ENCODE results near the gene ZNF212. TPM values are rescaled to one million over a fixed set of nuclear protein-coding genes. Genes with fewer than 3 reads are reported as not detected.
"Not testable (repeated sequence)": the region's sequence is repeated elsewhere in the genome, so short reads cannot be mapped to it uniquely, and the experiment has no call there.

ZNF212 gene
- total RNA-seq, 1 donor from 2014 or later = 5.2 TPM

DNA sequence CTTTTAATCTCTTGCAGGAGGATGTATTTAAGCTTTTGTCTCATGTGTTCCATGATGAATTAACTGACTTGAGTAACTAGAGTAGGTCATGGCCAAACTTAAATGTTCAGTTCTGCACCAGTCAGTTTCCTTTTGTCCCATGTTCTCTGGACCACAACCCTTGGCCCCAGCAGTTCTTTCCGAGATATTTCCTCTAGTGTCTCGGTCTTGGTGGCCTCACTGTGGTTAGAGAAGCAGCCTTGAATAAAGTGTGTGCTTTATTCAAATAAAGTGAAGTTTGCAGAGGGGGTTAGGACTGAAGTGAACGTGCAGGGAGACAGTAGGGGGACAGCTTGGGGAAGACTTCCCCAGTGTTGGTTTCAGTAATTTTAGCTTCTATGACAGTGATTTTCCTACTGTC is 9.3 kb downstream of the ZNF212 start:
- no peak for DNase-seq
- intact Hi-C loops (cut with micrococcal nuclease) = no loop called here

DNA sequence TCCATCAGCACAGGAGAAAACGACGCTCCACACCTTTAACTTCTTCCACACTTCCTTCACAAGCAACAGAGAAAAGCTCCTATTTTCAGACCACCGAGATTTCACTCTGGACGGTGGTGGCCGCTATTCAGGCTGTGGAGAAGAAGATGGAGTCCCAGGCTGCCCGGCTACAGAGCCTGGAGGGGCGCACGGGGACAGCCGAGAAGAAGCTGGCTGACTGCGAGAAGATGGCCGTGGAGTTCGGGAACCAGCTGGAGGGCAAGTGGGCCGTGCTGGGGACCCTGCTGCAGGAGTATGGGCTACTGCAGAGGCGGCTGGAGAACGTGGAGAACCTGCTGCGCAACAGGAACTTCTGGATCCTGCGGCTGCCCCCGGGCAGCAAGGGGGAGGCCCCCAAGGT is 10.7 kb downstream of the ZNF212 start:
- ATAC-seq; DNase-seq; intact Hi-C loops (cut with micrococcal nuclease): not testable (repeated sequence)

More for the DNA sequence above, 9.3 kb downstream of the ZNF212 start:
- no peak for ATAC-seq

DNA sequence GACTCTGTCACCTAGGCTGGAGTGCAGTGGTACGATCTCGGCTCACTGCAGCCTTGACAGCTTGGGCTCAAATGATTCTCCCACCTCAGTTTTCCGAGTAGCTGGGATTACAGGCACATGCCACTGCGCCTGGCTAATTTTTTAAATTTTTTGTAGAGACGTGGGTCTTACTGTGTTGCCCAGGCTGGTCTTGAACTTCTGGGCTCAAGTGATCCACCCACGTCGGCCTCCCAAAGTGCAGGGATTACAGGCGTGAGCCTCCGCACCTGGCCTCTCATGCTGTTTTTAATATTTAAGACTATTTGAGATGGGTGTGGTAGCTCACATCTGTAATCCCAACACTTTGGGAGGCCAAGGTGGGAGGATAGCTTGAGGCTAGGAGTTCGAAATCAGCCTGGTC is 12.1 kb downstream of the ZNF212 start:
- DNase-seq; intact Hi-C loops (cut with micrococcal nuclease); ATAC-seq: not testable (repeated sequence)

DNA sequence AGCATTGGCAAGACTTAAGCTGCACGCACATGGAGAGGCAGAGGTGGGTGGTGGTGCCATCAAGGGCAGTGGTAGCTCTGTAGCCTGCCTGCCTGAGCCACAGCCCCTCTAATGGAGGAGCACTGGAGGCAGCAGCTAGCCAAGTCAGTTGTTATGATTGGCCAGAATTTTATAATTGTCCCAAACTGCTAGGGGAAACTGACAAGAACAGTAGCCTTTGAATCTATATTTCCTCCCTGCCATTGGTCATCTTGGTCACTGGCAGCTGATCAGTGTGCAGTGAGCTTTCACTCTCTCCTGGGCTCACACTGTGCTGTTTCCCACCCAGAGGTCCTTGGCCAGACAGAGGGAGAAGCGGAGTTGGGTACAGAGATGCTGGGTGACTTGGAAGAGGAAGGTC is 12.9 kb downstream of the ZNF212 start:
- DNase-seq = no peak
- intact Hi-C loops (cut with micrococcal nuclease) = no loop called here
- no peak for ATAC-seq

DNA sequence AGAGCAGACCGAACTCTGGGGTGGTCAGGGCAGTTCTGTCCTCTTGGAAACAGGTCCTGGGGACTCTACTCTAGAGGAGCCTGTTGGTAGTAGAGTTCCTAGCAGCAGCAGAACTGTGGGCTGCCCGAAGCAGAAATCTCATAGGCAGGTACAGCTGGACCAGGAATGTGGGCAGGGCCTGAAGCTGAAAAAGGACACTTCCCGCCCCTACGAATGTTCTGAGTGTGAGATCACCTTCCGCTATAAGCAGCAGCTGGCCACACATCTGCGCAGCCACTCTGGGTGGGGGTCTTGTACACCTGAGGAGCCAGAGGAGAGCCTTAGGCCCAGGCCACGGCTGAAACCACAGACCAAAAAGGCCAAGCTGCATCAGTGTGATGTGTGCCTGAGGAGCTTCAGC is 14.2 kb downstream of the ZNF212 start:
- ATAC-seq (no peak), DNase-seq (no peak)
- intact Hi-C loops (cut with micrococcal nuclease) = no loop called here

DNA sequence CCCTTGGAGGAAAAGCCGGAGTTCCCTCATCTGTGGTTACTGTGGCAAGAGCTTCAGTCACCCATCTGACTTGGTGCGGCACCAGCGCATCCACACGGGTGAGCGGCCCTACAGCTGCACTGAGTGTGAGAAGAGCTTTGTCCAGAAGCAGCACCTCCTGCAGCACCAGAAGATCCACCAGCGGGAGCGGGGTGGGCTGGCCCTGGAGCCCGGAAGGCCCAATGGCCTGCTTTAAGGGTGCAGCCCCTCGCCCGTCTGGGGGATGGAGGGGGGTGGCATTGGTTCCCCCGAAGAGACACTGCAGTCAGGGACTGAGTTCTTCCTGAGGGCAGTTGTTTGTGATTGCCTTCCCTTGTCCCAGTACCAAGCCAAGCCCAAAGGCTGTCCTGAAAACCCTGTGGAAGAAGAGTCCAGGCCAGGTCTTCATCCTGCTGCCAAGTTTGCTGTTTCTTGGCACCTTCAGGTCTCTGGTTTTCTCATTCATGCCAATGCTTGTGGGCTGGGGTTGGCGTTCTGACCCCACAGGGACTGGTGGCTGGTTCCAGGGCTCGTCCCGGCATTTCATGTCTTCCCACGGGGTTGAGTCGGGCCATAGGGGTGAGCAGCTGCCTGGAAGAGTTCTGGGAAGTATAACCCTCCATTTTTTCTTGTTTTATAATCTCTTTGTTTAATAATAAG is 14.9 kb downstream of the ZNF212 start:
- intact Hi-C loops (cut with micrococcal nuclease) = no loop called here
- no peak for DNase-seq
- ATAC-seq = no peak

DNA sequence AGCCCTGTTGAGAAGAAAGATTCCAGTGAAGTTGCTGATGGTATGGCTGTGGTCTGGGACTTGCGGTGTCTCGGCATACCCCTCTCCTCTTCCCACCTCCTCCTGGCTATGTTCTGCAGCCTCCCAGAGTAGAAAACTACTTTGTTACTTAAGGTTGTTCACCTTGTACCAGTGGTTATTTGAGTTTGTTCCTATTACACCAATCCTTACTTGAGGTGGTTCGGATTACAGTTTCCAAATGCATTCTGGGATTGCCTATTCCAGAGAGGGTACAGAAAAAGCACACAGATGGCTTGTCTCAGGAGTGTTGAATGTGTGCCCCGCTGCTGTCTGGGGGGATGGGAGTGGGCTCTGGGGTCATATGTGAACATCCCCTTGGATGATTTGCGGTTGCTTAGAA is 15.7 kb downstream of the ZNF212 start:
- intact Hi-C loops (cut with micrococcal nuclease) = no loop called here
- DNase-seq (no peak), ATAC-seq (no peak)

DNA sequence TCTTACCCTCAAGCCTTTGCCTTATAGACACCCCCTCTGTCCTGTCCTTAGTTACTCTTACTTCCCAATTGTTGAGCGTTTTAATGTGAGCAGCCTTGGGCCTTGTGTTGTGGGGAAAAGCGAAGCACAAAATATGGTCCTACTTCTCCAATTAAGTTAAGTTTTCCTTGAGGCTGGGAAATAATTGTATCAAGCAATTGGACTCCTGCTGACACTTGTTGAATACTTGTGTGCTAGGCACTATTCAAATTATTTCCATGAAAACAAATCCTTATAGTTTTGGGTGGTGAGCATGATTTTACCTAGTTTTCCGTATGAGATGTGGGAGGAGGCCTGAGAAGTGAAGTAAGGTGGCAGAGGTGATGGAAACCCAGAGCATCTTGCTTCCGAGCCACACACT is 17.1 kb downstream of the ZNF212 start:
- no peak for DNase-seq
- ATAC-seq = no peak
- intact Hi-C loops (cut with micrococcal nuclease) = no loop called here

DNA sequence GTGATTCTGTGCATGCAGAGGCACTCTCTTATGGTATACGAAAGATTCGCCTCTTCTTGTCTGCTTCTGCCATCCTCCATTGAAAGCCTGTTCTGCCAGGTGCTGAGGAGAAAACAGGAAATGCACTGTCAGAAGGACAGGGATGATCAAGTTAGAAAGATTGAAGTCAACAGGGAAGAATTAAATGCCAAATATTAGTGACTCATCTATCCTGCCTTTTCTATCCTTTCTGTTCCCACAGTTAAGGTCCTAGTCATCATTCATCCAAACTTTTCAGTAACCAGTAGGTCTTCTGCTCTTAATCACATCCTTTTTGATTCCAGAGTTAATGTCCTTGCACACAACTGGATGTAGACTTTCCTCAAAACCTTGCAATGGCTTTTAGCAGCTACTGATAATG is 17.7 kb downstream of the ZNF212 start:
- no peak for ATAC-seq
- no peak for DNase-seq
- intact Hi-C loops (cut with micrococcal nuclease) = no loop called here

DNA sequence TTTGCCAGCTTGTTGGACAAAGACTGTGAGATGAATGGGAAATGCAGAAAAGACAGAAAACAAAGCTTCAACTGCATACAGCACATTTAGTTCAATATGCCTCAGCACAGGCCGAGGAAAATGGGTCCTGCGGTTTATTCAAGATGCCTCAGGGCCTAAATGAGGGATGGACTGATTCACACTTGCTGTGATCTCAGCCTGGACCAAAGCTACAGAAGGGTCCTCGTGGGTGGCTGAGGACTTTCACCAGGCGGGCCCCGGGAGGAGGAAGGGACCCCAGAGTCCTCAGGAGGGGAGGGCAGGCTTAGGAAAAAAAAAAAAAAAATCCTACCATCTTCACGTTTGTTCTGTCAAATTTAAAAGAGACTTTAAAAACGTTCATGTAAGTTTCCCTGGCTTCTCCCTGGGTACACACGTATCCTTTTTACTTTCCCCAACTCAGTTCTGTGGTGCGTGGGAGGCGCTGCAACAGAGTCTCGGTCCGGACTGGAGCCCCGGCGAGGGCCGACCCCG is 21.9 kb downstream of the ZNF212 start:
- intact Hi-C loops (cut with micrococcal nuclease) = no loop called here

DNA sequence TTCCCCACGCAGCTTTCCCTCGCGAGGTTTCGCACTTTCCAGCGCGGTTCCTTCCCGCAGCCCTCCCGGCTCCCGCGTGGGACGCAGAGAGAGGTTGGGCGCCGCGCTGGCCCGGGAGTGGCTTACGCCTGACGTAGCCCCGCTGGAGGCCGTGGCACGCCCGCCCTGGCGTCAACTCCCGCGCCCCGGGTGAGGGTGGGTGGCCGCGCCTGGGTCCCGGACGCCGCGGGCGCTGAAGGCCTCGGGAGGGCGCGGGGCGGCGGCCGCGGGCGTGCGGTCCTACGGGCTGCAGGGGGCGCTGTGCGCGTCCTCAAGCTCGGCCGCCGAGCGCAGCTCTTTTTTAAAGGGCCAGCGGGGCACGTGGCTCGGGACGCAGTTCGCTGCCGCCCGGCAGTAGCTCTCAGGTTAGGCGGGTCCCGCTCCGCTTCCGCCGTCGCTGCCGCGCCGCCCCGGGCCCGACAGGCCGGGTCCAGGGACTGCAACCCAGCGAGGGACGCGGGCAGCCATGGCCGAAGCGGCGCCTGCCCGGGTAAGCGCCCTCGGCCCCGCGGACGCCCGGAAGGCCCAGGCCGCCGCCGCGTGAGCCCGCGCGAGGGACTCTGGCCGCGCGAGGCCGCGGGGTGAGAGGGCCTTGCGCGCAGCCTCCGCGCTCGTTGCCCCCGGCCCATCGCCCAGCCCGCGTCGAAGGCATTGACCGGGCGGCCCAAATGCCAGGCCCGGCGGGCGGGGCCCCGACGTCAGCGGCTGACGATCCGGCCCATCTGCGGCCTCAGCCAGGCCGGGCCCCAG is 22.6 kb downstream of the ZNF212 start, which contains the start of gene ZNF783:
TSS of gene ZNF783 (plus strand) at position 368 of the 789 bp plus-strand sequence. CDS start at position 506, 138 bp downstream.
- intact Hi-C loops (cut with micrococcal nuclease) = no loop called here
- peak; percentile 99 for ATAC-seq
- DNase-seq = peak; percentile 95

More for the DNA sequence above, 21.9 kb downstream of the ZNF212 start:
- DNase-seq (no peak), ATAC-seq (peak; percentile 3)

DNA sequence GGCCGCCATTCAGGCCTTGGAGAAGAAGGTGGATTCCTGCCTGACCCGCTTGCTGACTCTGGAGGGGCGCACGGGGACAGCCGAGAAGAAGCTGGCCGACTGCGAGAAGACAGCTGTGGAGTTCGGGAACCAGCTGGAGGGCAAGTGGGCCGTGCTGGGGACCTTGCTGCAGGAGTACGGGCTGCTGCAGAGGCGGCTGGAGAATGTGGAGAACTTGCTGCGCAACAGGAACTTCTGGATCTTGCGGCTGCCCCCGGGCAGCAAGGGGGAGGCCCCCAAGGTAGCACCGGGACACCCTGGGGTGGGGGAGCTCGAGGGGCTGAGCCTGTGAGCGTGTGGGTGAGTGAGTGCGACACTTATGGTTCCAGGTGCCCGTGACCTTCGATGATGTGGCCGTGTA is 27.0 kb downstream of the ZNF212 start:
- ATAC-seq (no peak), DNase-seq (no peak)
- intact Hi-C loops (cut with micrococcal nuclease) = no loop called here

DNA sequence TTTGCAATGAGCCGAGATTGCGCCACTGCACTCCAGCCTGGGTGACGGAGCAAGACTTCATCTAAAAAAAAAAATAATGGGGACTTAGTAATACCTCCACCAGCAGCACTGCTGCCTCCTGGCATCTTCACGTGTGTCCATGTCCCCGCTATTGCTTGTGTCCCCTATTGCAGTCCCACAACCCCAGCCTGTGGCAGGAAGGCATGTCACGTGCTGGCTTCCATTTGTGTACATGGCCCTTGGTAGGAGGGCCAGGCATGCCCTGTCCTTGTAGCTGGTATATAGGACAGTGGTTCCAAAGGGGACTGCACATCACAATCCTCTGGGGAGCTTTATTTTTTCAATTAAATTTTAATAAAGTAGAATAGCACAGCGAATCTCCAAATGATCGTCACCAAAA is 28.3 kb downstream of the ZNF212 start:
- intact Hi-C loops (cut with micrococcal nuclease) = no loop called here
- no peak for DNase-seq
- no peak for ATAC-seq

DNA sequence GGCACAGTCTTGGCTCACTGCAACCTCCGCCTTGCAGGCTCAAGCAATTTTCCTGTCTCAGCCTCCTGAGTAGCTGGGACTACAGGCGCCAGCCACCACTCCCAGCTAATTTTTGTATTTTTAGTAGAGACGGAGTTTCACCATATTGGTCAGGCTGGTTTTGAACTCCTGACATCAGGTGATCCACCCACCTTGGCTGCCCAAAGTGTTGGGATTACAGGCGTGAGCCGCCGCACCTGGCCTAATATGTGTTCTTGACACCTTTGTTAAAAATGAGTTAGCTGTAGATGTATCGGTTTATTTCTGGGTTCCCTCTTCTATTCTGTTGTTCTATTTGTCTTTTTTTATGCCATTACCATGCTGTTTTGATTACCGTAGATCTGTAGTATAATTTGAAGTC is 35.0 kb downstream of the ZNF212 start:
- ATAC-seq; intact Hi-C loops (cut with micrococcal nuclease); DNase-seq: not testable (repeated sequence)

DNA sequence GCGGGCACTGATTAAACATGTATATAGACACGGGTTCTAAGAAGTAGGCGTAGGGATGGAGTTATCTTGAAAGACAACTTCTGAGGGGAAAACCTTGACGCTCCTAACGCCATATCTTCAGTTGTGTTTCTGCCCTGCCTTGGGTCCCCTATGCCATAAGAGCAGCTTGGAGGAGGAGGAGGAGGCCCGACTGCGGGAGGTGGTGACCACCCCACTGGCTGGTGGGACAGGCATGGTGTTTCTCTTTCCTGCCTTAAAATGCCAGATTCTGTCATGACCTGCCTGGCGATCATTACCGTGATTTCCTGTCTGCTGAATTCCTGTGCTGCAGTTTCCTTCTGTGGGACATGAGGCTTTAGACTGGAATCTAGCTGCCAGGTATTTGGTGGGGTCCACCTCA is 38.4 kb downstream of the ZNF212 start:
- intact Hi-C loops (cut with micrococcal nuclease) = no loop called here
- ATAC-seq = no peak
- DNase-seq = no peak

DNA sequence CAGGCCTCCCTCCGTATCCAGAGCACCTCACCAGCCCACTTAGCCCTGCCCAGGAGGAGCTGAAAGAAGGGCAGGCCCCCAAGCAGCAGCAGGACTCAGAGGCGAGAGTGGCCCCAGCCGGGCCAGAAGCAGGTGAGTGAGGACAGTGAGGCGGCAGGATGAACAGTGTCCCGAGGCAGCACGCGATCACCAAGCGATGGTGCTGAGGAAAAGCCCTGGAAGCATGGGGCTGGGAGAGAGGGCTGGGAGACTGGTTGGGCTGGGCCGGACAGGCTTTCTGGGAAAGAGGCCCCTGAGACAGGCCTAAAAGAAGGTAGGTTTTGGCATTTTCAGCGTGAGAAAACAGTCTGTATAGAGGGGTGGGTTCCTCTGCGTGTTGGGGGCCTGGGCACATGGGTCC is 38.9 kb downstream of the ZNF212 start:
- DNase-seq (no peak), ATAC-seq (no peak)
- intact Hi-C loops (cut with micrococcal nuclease) = no loop called here

DNA sequence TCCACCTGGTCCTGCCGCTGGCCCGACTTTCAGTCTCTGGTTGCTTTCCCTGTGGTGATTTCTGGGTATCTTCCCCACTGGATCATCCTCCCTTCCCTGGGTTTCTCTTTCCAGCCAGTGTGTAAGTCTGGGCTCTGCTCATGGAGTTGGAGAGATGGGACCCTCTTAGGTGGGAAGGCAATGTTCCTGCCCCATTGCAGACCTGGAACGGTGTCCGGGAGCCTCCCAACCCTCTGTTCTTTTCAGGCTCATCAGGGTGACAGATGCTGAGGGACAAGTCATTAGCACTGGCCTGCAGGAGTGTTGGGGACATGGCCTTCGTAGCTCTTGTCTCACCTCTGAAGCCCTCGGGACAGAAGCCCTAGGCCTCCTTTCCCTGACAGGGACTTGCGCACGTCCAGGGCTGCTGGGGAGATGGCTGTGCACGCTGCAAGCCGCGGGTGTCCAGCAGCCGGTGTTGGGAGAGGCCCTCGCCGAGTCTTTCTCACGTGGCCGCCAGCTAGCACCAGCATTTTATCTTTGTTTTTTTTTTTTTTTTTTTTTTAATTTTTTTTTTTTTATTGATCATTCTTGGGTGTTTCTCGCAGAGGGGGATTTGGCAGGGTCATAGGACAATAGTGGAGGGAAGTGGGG is 39.8 kb downstream of the ZNF212 start:
- DNase-seq (no peak), ATAC-seq (no peak)
- intact Hi-C loops (cut with micrococcal nuclease) = no loop called here

DNA sequence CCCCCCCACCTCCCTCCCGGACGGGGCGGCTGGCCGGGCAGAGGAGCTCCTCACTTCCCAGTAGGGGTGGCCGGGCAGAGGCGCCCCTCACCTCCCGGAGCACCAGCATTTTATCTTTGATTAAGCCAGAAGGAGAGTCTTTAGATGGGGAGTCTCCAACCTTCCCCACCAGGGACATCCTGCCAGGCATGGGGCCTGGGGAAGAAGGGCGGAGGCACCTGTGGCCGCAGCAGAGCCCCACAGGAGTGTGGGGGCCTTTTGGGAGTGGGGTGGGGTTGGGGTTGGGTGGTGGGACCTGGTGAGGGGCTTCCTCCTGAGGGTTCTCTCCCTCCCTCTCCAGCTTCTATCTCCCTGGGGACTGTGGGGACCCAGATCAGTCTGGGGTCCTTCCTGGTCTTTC is 40.7 kb downstream of the ZNF212 start:
- ATAC-seq (no peak), DNase-seq (no peak)
- intact Hi-C loops (cut with micrococcal nuclease) = no loop called here

DNA sequence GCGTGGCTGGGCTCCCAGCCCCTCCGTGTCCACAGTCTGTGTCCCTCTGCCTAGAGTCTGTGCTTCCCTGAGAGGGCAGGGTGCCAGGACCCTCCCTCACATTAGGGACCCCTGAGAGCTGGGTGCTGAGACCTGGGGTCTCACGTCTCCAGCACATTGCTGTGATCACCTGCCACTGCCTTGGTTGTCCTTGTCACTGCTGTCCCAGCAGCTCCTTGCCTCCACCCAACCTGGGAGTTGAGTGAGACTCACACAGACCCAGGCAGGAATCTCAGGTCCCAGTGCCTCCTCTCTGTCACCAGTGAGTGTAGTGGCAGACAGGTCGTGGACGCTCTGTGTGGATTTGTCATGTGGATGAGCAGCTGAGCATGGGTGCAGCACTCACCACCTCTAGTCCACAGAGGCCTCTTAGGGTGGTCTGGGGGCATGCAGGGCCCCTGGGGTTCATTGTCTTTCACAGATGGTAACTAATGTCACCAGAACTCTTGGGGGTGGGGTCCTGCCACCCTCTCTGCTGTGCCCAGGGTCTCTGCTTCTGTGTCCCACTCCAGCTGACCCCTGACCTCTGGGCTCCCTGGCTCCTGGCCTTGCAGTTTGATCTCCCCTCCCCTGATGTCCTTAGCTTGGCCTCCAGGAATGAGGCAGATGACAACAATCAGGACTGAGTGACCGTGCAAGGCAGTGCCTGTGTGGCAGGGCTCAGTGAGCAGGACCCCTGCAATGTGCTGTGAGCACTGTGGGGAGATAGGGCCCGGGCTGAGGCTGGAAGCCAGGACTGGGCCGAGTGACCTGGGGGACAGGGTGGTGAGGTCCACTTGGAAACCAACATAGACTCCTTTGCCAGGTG is 41.4 kb downstream of the ZNF212 start:
- intact Hi-C loops (cut with micrococcal nuclease) = no loop called here

More for the DNA sequence above, 41.4 kb downstream of the ZNF212 start:
- DNase-seq (no peak), ATAC-seq (no peak)

Data from left ventricle myocardium superior (tissue), 1 donor.